SK-N-SH treated with all-trans-retinoic acid at 6 μM for 48 hours (cell line): ENCODE measurements around the gene GRM4.

Experiments
- CREB5 ChIP-seq: fragments of 250-450 bp; sonication (Bioruptor Pico); IDR thresholded peaks from 2 replicates; pipeline ENCODE4 v1.5.1; 2020; ENCODE audit warnings: low read depth, mild to moderate bottlenecking, moderate library complexity
- OSR1 ChIP-seq: fragments of 250-450 bp; sonication (Bioruptor Pico); IDR thresholded peaks from 2 replicates; pipeline ENCODE4 v1.8.0; 2022; ENCODE audit warnings: moderate library complexity, mild to moderate bottlenecking, inconsistent platforms
- RARB ChIP-seq: fragments of 250-450 bp; sonication (Bioruptor Pico); IDR thresholded peaks from 2 replicates; pipeline ENCODE4 v1.8.0; 2021; ENCODE audit warnings: mild to moderate bottlenecking, moderate library complexity

- no peak for TF ChIP-seq OSR1 (CRISPR knock-in tag)
- no peak for TF ChIP-seq RARB (CRISPR knock-in tag)
- TF ChIP-seq CREB5 (CRISPR knock-in tag): no peak
These were observed 43.2 kb downstream of the GRM4 start for GRCh38 chr6:34102696-34103095.
